ENCODE results near the gene CYP26A1. TPM values are rescaled to one million over a fixed set of nuclear protein-coding genes. Genes with fewer than 3 reads are reported as not detected.

CYP26A1 gene
- total RNA-seq, 1 experiment from 2014 or later: not detected

GRCh38 chr10:93063977-93064660, 9.6 kb upstream of the CYP26A1 start:
- H3K9me3 Mint-ChIP-seq (ENCODE audit: unreplicated experiment): no peaks in the 10 kb centered on the region
- H3K36me3 Mint-ChIP-seq (ENCODE audit: insufficient read depth, unreplicated experiment): peaks cover 6% of the 10 kb centered on the region
- ChIA-PET CTCF (interaction anchor here (0.5 to 1.5 kb wide), 7 partner anchors 15 to 538 kb away, joined by 3 to 6 read pairs (median 3); no protein-coding TSS in a partner anchor), POLR2A (interaction anchor here (0.7 kb wide), 1 partner anchor 827 kb away, joined by 3 read pairs; no protein-coding TSS in a partner anchor)
- no peak for TF ChIP-seq CTCF (IDR thresholded peaks at IDR 0.05; ENCODE audit: unreplicated experiment)
- no peak for DNase-seq (ENCODE audit: unreplicated experiment)
- peaks cover 25% of the 10 kb centered on the region for H3K27me3 Mint-ChIP-seq (ENCODE audit: insufficient read depth, unreplicated experiment)
- no peak overlapping the region for H3K27ac Mint-ChIP-seq (ENCODE audit: low read depth, unreplicated experiment)
- H3K4me1 Mint-ChIP-seq (ENCODE audit: insufficient read depth, unreplicated experiment): no peaks in the 10 kb centered on the region
- no TSS peak for BruUV-seq (replicated peaks)
- intact Hi-C loops (cut with micrococcal nuclease): no loop called here
- H3K4me3 Mint-ChIP-seq (ENCODE audit: unreplicated experiment): no peak overlapping the region

GRCh38 chr10:93064874-93065660, 8.6 kb upstream of the CYP26A1 start:
- no TSS peak for BruUV-seq (replicated peaks)
- intact Hi-C loops (cut with micrococcal nuclease): no loop called here
- H3K27me3 Mint-ChIP-seq (ENCODE audit: insufficient read depth, unreplicated experiment): peaks cover 28% of the 10 kb centered on the region
- H3K36me3 Mint-ChIP-seq (ENCODE audit: insufficient read depth, unreplicated experiment): peaks cover 2% of the 10 kb centered on the region
- no peak overlapping the region for H3K27ac Mint-ChIP-seq (ENCODE audit: low read depth, unreplicated experiment)
- no peak for DNase-seq (ENCODE audit: unreplicated experiment)
- ChIA-PET CTCF (interaction anchor here (0.5 to 1.5 kb wide), 5 partner anchors 14 to 539 kb away, joined by 3 to 6 read pairs (median 3); no protein-coding TSS in a partner anchor), POLR2A (no interaction called here)
- no peak overlapping the region for H3K4me3 Mint-ChIP-seq (ENCODE audit: unreplicated experiment)
- H3K4me1 Mint-ChIP-seq (ENCODE audit: insufficient read depth, unreplicated experiment): no peaks in the 10 kb centered on the region
- TF ChIP-seq CTCF (IDR thresholded peaks at IDR 0.05; ENCODE audit: unreplicated experiment): no peak
- H3K9me3 Mint-ChIP-seq (ENCODE audit: unreplicated experiment): no peaks in the 10 kb centered on the region

GRCh38 chr10:93065675-93066543, 7.8 kb upstream of the CYP26A1 start:
- ChIA-PET CTCF (interaction anchor here (0.7 to 1.1 kb wide), 2 partner anchors 14 to 151 kb away, joined by 3 read pairs; no protein-coding TSS in a partner anchor), POLR2A (no interaction called here)
- Mint-ChIP-seq H3K27me3 (ENCODE audit: insufficient read depth, unreplicated experiment) (peaks cover 28% of the 10 kb centered on the region), H3K27ac (ENCODE audit: low read depth, unreplicated experiment) (no peak overlapping the region), H3K9me3 (ENCODE audit: unreplicated experiment) (no peaks in the 10 kb centered on the region), H3K4me1 (ENCODE audit: insufficient read depth, unreplicated experiment) (no peaks in the 10 kb centered on the region), H3K4me3 (ENCODE audit: unreplicated experiment) (no peak overlapping the region), H3K36me3 (ENCODE audit: insufficient read depth, unreplicated experiment) (no peaks in the 10 kb centered on the region)
- no peak for TF ChIP-seq CTCF (IDR thresholded peaks at IDR 0.05; ENCODE audit: unreplicated experiment)
- intact Hi-C loops (cut with micrococcal nuclease): no loop called here
- DNase-seq (ENCODE audit: unreplicated experiment): no peak
- BruUV-seq (replicated peaks): no TSS peak
